Measurements from ENCODE around the gene MAP4. TPM values are rescaled to one million over a fixed set of nuclear protein-coding genes. Genes with fewer than 3 reads are reported as not detected.

MAP4 gene
- total RNA-seq, 1 donor from 2014 or later: 107 TPM

- ATAC-seq: no peak
These were observed 51.5 kb downstream of the MAP4 start for GRCh38 chr3:47964740-47965139.

- ATAC-seq: peak; percentile 87
These were observed 54.2 kb downstream of the MAP4 start for GRCh38 chr3:47961815-47962606.

GRCh38 chr3:47961036-47961435, 55.2 kb downstream of the MAP4 start:
- ATAC-seq: no peak

- ATAC-seq: no peak
These were observed 59.7 kb downstream of the MAP4 start for GRCh38 chr3:47956521-47956920.

- no peak for ATAC-seq
These were observed 61.6 kb downstream of the MAP4 start for GRCh38 chr3:47954567-47954966.

- no peak for ATAC-seq
These were observed 65.6 kb downstream of the MAP4 start for GRCh38 chr3:47950453-47951169.

GRCh38 chr3:47949979-47950378, 66.2 kb downstream of the MAP4 start:
- no peak for ATAC-seq

- ATAC-seq: no peak
These were observed 76.0 kb downstream of the MAP4 start for GRCh38 chr3:47940232-47940631.

GRCh38 chr3:47932421-47932820, 83.8 kb downstream of the MAP4 start:
- ATAC-seq: no peak

- no peak for ATAC-seq
These were observed 85.2 kb downstream of the MAP4 start for GRCh38 chr3:47930979-47931378.

- no peak for ATAC-seq
These were observed 99.5 kb downstream of the MAP4 start for GRCh38 chr3:47916696-47917095.

- ATAC-seq: no peak
These were observed 100.0 kb downstream of the MAP4 start for GRCh38 chr3:47916201-47916600.

- no peak for ATAC-seq
These were observed 104.2 kb downstream of the MAP4 start for GRCh38 chr3:47912006-47912504.

GRCh38 chr3:47910777-47911440, 105.3 kb downstream of the MAP4 start:
- ATAC-seq: peak; percentile 83

GRCh38 chr3:47910233-47910632, 106.0 kb downstream of the MAP4 start:
- no peak for ATAC-seq

GRCh38 chr3:47909607-47910006, 106.6 kb downstream of the MAP4 start:
- ATAC-seq: no peak

- ATAC-seq: peak; percentile 34
These were observed 107.5 kb downstream of the MAP4 start for GRCh38 chr3:47908744-47909143.

GRCh38 chr3:47907784-47908183, 108.4 kb downstream of the MAP4 start:
- ATAC-seq: peak; percentile 80

GRCh38 chr3:47902746-47903145, 113.5 kb downstream of the MAP4 start:
- ATAC-seq: no peak

GRCh38 chr3:47901280-47901833, 114.9 kb downstream of the MAP4 start:
- no peak for ATAC-seq

GRCh38 chr3:47899495-47900108, 116.6 kb downstream of the MAP4 start:
- peak; percentile 88 for ATAC-seq

- no peak for ATAC-seq
These were observed 118.3 kb downstream of the MAP4 start for GRCh38 chr3:47897954-47898353.

GRCh38 chr3:47896736-47897135, 119.5 kb downstream of the MAP4 start:
- ATAC-seq: no peak

All from esophagus mucosa (tissue), 1 donor.